ACHN (cell line): ENCODE data around the gene CFAP100.

Experiments used
- DNase-seq: peaks from one replicate; pipeline ENCODE4 v3.0.0-alpha.2; 2015
- in situ Hi-C: cut with HindIII; loops from 2 replicates; pipeline ENCODE4 v1.10.0; 2017; ENCODE audit warnings: low sequenced_read_pairs, low pct_ligation_motif_present, low pct_unique_long_range_greater_than_20kb

Gene CFAP100

GRCh38 chr3:126447456-126448106, 52.9 kb downstream of the CFAP100 start:
- in situ Hi-C loops = no loop called here
- no peak for DNase-seq

GRCh38 chr3:126448136-126448892, 53.6 kb downstream of the CFAP100 start:
- DNase-seq = no peak
- in situ Hi-C loops = no loop called here

- in situ Hi-C loops = no loop called here
Measured at GRCh38 chr3:126448893-126449180, 54.1 kb downstream of the CFAP100 start.

GRCh38 chr3:126449621-126450051, 54.9 kb downstream of the CFAP100 start:
- DNase-seq = no peak
- in situ Hi-C loops = no loop called here

More at GRCh38 chr3:126448893-126449180, 54.1 kb downstream of the CFAP100 start:
- no peak for DNase-seq

GRCh38 chr3:126450219-126450618, 55.5 kb downstream of the CFAP100 start:
- in situ Hi-C loops = no loop called here
- DNase-seq = no peak

- no peak for DNase-seq
- in situ Hi-C loops = no loop called here
Measured at GRCh38 chr3:126450744-126451143, 56.0 kb downstream of the CFAP100 start.

GRCh38 chr3:126451511-126451910, 56.8 kb downstream of the CFAP100 start:
- in situ Hi-C loops = no loop called here

GRCh38 chr3:126452213-126452612, 57.5 kb downstream of the CFAP100 start:
- no peak for DNase-seq
- in situ Hi-C loops = no loop called here

More at GRCh38 chr3:126451511-126451910, 56.8 kb downstream of the CFAP100 start:
- no peak for DNase-seq

GRCh38 chr3:126454025-126454424, 59.3 kb downstream of the CFAP100 start:
- in situ Hi-C loops = no loop called here
- DNase-seq = no peak

- no peak for DNase-seq
- in situ Hi-C loops = no loop called here
Measured at GRCh38 chr3:126454437-126455198, 59.9 kb downstream of the CFAP100 start.

GRCh38 chr3:126456211-126456610, 61.5 kb downstream of the CFAP100 start:
- in situ Hi-C loops = no loop called here

GRCh38 chr3:126456766-126457388, 62.2 kb downstream of the CFAP100 start:
- in situ Hi-C loops = no loop called here
- DNase-seq = no peak

More at GRCh38 chr3:126456211-126456610, 61.5 kb downstream of the CFAP100 start:
- no peak for DNase-seq

- in situ Hi-C loops = no loop called here
- DNase-seq = no peak
Measured at GRCh38 chr3:126459111-126459762, 64.5 kb downstream of the CFAP100 start.

GRCh38 chr3:126459763-126460127, 65.0 kb downstream of the CFAP100 start:
- DNase-seq = no peak
- in situ Hi-C loops = no loop called here

GRCh38 chr3:126460381-126460780, 65.7 kb downstream of the CFAP100 start:
- DNase-seq = no peak
- in situ Hi-C loops = no loop called here

- in situ Hi-C loops = no loop called here
- no peak for DNase-seq
Measured at GRCh38 chr3:126461450-126462070, 66.9 kb downstream of the CFAP100 start.

GRCh38 chr3:126463521-126463920, 68.8 kb downstream of the CFAP100 start:
- in situ Hi-C loops = no loop called here

GRCh38 chr3:126464093-126464492, 69.4 kb downstream of the CFAP100 start:
- in situ Hi-C loops = no loop called here
- DNase-seq = no peak

More at GRCh38 chr3:126463521-126463920, 68.8 kb downstream of the CFAP100 start:
- no peak for DNase-seq
